Measurements from ENCODE around the gene ACTN1. TPM values are rescaled to one million over a fixed set of nuclear protein-coding genes. Genes with fewer than 3 reads are reported as not detected.

The ACTN1 gene
- total RNA-seq, 3 donors from 2014 or later = 75.0 to 295 (median 290) TPM

DNA sequence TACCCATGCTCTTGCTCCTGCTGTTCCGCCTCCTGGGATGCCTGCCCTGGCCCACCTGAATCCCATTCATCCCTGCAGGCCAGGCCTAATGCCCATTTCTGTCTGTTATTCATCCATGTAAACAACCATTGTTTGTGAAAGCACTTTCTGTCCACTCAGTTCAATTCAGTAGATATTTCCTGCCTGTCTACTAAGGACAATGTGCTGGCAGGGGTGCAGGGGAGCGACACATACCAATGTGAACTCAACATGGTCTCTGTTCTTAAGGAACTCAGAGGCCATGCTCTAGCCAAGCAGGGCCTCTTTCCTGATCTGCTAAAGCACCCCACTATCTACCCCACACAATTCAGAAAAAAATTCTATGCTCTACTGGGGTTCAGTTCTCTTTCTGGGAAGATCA is 97.7 kb downstream of the ACTN1 start:
- no peak for DNase-seq (ENCODE audit: low spot score in 2 of 2)
- H3K36me3 ChIP-seq = peaks cover 11% of the 10 kb centered on the region
- H3K4me3 ChIP-seq = no peak overlapping the region
- TF ChIP-seq POLR2A (IDR thresholded peaks at IDR 0.05) = no peak
- no peak for TF ChIP-seq CTCF (IDR thresholded peaks at IDR 0.05)
- TF ChIP-seq POLR2AphosphoS5 (IDR thresholded peaks at IDR 0.05) = no peak
- H3K4me1 ChIP-seq = no peaks in the 10 kb centered on the region
- intact Hi-C loops (cut with DNase I; ENCODE audit: low total_unique reads) = no loop called here
- H3K9me3 ChIP-seq = no peaks in the 10 kb centered on the region
- no peaks in the 10 kb centered on the region for H3K27me3 ChIP-seq
- peak overlapping the region in 1 of 2 donors; percentile 19 for H3K27ac ChIP-seq

GRCh38 chr14:68880581-68881105 is 98.5 kb downstream of the ACTN1 start:
- intact Hi-C loops (cut with DNase I; ENCODE audit: low total_unique reads) = no loop called here
- TF ChIP-seq POLR2AphosphoS5 (IDR thresholded peaks at IDR 0.05) (no peak), CTCF (IDR thresholded peaks at IDR 0.05) (no peak), POLR2A (IDR thresholded peaks at IDR 0.05) (no peak)
- peaks cover 11% of the 10 kb centered on the region for H3K36me3 ChIP-seq

GRCh38 chr14:68879841-68880575 is 99.1 kb downstream of the ACTN1 start:
- DNase-seq (ENCODE audit: low spot score in 2 of 2) = no peak
- Histone ChIP-seq H3K4me3 (no peak overlapping the region), H3K4me1 (no peaks in the 10 kb centered on the region), H3K27me3 (no peaks in the 10 kb centered on the region), H3K9me3 (no peaks in the 10 kb centered on the region), H3K27ac (no peak overlapping the region), H3K36me3 (peaks cover 11% of the 10 kb centered on the region)
- intact Hi-C loops (cut with DNase I; ENCODE audit: low total_unique reads) = no loop called here
- TF ChIP-seq CTCF (IDR thresholded peaks at IDR 0.05) (no peak), POLR2A (IDR thresholded peaks at IDR 0.05) (no peak), POLR2AphosphoS5 (IDR thresholded peaks at IDR 0.05) (no peak)

More at GRCh38 chr14:68880581-68881105, 98.5 kb downstream of the ACTN1 start:
- Histone ChIP-seq H3K4me1 (no peaks in the 10 kb centered on the region), H3K4me3 (no peak overlapping the region), H3K27ac (peak overlapping the region in 1 of 2 donors; percentile 19), H3K9me3 (no peaks in the 10 kb centered on the region), H3K27me3 (no peaks in the 10 kb centered on the region)
- no peak for DNase-seq (ENCODE audit: low spot score in 2 of 2)

DNA sequence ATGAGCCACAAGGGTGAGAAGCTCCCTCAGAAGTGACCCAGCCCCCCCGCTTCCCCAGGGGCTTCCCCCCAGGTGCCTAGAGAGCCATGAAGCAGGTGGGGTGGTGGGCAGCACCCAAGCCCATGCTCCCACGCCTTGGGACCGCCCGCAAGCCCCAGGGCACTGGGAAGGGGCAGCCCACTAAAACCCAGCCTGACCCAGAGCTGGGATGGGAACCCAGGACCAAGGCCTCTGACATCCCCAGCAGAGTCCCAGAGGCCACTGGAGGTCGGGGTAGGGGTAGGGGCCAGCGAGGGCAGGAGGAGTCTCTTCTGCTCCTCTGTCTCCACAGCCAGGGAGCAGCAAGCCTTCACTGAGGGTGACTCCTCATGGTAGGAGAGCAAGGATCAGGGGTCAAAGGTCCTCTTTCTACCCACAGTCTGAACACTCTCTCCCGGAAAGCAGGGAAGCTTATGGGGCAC is 99.8 kb downstream of the ACTN1 start:
- Histone ChIP-seq H3K27me3 (no peaks in the 10 kb centered on the region), H3K36me3 (peaks cover 11% of the 10 kb centered on the region), H3K9me3 (no peaks in the 10 kb centered on the region), H3K27ac (peak overlapping the region in 1 of 2 donors; percentile 19), H3K4me3 (no peak overlapping the region), H3K4me1 (no peaks in the 10 kb centered on the region)
- intact Hi-C loops (cut with DNase I; ENCODE audit: low total_unique reads) = no loop called here
- DNase-seq (ENCODE audit: low spot score in 2 of 2) = no peak
- TF ChIP-seq CTCF (IDR thresholded peaks at IDR 0.05) = no peak
- no peak for TF ChIP-seq POLR2AphosphoS5 (IDR thresholded peaks at IDR 0.05)
- TF ChIP-seq POLR2A (IDR thresholded peaks at IDR 0.05) = no peak

GRCh38 chr14:68878908-68879307 is 100.2 kb downstream of the ACTN1 start:
- no peaks in the 10 kb centered on the region for H3K9me3 ChIP-seq
- intact Hi-C loops (cut with DNase I; ENCODE audit: low total_unique reads) = no loop called here
- no peak overlapping the region for H3K4me3 ChIP-seq
- TF ChIP-seq CTCF (IDR thresholded peaks at IDR 0.05) = no peak
- TF ChIP-seq POLR2AphosphoS5 (IDR thresholded peaks at IDR 0.05) = no peak
- no peak for TF ChIP-seq POLR2A (IDR thresholded peaks at IDR 0.05)
- no peak for DNase-seq (ENCODE audit: low spot score in 2 of 2)
- H3K27me3 ChIP-seq = no peaks in the 10 kb centered on the region
- H3K27ac ChIP-seq = peak overlapping the region in 1 of 2 donors; percentile 19
- no peaks in the 10 kb centered on the region for H3K4me1 ChIP-seq
- H3K36me3 ChIP-seq = peaks cover 11% of the 10 kb centered on the region

Measured in breast epithelium (tissue), 4 donors.